Fibroblast of pulmonary artery (primary cell): ENCODE results near the gene MVD.

ENCODE experiments used
- DNase-seq: peaks from one replicate; pipeline ENCODE4 v3.0.0-alpha.2; 2010; ENCODE audit warnings: low read depth
- H3K4me3 ChIP-seq: replicated peaks from 2 replicates; pipeline ENCODE4 v1.5.1; 2011; ENCODE audit warnings: low read depth, mild to moderate bottlenecking, control low read depth, low read length, moderate library complexity
- TF ChIP-seq, protein P1 (sequence below): IDR thresholded peaks from 2 replicates; pipeline ENCODE4 v1.5.1; 2011; ENCODE audit warnings: mild to moderate bottlenecking, control low read depth, low read length, inconsistent platforms; ENCODE audit errors: missing control alignments

The MVD gene

DNA sequence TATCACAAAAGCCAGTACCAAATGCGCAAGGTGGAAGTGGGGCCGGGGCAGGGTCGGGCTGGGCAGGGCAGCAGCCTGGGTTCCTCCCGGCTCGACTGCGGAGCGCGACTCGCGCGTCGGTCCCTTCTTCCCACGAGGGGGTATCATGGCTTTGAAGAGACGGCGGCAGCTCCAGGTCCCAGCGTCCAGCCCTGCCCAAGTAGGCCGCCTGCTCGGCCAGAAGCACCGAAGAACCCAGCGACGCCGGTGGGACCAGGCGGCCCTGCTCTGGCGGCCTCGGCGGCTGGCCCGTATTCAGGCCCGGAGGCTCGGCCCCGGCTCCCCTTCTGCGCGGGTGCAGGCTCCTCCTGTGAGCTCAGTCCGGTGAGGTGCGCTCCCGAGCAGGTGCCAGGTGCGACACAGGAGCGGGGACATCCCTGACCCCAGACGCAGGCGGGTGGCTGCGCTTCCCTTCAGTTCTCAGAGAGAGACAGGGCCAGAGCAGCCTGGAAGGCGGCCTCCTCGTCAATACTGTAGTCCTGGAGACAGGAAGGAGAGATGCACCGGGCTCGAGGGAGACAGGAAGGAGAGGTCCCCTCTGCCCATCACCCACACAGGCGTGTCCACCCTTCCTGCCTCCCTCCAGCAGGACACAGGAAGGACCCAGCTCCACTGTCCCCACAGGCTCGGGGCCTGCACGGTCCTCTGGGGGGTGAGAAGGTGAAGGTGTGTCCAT is 34.4 kb upstream of the MVD start:
- no peak for DNase-seq
- H3K4me3 ChIP-seq: no peak overlapping the region
- TF ChIP-seq, protein P1, sequence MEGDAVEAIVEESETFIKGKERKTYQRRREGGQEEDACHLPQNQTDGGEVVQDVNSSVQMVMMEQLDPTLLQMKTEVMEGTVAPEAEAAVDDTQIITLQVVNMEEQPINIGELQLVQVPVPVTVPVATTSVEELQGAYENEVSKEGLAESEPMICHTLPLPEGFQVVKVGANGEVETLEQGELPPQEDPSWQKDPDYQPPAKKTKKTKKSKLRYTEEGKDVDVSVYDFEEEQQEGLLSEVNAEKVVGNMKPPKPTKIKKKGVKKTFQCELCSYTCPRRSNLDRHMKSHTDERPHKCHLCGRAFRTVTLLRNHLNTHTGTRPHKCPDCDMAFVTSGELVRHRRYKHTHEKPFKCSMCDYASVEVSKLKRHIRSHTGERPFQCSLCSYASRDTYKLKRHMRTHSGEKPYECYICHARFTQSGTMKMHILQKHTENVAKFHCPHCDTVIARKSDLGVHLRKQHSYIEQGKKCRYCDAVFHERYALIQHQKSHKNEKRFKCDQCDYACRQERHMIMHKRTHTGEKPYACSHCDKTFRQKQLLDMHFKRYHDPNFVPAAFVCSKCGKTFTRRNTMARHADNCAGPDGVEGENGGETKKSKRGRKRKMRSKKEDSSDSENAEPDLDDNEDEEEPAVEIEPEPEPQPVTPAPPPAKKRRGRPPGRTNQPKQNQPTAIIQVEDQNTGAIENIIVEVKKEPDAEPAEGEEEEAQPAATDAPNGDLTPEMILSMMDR: no peak

DNA sequence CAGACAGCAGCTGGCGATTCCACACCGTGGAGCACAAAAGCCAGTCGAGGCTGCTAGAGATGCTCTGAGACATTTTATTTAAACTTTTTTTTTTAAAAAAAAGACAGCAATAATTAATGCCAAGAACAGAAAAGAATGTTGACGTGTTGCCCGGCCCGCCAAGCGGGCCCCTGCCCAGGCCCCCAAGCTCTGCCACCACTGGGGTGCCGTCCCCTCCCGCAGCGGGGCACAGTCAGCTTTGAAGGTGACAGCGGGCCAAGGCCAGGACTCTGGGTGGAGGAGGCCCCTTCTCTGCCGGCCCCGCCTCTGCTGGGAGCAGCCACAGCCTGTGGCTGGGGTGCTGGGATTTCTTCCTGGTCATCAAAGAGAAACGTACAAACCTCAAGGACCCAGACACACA is 33.5 kb upstream of the MVD start:
- TF ChIP-seq, protein P1: no peak
- no peak overlapping the region for H3K4me3 ChIP-seq
- DNase-seq: no peak

DNA sequence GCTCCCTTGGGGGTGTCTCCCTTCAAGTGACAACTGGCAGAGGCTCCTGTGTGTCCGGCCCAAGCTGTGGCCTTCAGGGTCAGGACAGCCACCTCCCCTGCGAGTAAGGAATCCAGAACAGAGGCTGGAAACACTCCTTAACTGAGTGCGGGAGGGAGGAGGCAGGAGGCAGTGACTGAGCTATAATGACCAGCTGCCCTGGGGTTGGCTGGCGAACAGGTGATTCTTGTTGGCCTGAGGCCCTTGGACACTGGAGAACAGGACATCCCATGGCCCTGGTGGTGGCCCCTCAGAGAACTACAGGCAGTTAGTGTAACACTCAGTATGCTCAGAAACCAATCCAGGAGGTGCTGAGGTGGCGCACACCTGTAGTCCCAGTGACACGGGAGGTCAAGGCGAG is 32.9 kb upstream of the MVD start:
- no peak for DNase-seq
- H3K4me3 ChIP-seq: no peak overlapping the region
- TF ChIP-seq, protein P1: no peak

DNA sequence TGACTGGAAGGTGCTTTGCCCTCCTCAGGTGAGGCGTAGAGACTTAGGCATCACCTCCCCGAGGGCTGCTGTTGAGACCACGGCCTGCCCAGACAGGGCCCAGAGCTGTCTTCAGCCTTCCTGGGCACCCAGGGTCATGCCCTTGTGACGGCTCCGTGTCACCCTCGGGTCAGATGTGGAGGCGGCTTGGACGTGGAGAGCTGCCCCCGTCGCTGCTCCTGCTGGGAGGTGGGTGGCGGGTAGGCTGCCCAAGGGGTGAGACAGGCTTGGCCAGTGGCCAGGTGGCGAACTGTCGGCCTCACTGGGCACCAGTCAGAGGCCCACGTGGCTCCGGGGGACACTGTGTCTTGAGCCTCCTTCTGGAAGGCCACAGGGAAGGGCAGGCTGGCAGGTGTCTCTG is 32.3 kb upstream of the MVD start:
- DNase-seq: no peak
- TF ChIP-seq, protein P1: no peak
- no peak overlapping the region for H3K4me3 ChIP-seq

DNA sequence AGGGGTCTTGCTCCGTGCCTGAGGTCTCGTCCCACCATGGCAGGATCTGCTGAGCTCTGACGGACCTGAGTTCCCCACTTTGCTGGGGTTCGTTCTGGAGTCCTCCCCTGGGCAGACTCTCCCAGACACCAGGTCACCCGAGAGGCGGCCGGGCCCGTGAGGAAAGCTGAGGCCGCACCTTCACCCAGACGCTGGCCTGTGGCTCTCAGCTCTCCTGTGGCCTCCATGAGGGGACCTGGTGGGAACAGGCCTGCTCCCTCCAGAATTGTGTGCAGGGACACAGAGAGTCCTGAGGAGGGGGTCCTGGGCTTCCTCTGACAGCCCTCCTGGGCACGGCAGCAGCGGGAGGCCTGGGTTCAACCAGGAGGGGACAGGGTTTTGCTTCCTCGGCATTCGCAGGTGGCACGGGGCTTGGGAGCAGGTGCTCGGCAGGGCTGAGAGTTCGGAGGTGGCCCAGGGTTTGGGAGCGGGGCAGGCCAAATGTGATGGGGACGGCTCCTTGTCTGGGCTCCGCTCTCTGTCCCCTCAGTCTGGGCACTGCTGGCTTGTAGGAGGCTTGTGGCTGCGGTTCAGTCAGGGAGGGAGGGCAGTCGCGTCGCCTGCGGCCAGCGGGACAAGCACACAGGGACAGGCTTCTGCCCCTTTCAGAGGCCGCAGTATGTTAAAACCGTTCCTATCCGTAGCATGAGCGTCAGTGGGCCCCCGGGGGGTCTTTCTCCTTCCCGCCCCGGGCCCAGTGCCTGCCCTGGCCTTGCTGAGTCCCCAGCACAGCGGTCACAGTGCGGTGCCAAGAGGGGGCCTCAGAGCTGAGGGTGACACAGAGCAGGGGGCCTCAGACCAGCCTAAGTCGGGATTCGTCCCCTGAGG is 31.6 kb upstream of the MVD start:
- DNase-seq: no peak
- TF ChIP-seq, protein P1: no peak
- H3K4me3 ChIP-seq: no peak overlapping the region

DNA sequence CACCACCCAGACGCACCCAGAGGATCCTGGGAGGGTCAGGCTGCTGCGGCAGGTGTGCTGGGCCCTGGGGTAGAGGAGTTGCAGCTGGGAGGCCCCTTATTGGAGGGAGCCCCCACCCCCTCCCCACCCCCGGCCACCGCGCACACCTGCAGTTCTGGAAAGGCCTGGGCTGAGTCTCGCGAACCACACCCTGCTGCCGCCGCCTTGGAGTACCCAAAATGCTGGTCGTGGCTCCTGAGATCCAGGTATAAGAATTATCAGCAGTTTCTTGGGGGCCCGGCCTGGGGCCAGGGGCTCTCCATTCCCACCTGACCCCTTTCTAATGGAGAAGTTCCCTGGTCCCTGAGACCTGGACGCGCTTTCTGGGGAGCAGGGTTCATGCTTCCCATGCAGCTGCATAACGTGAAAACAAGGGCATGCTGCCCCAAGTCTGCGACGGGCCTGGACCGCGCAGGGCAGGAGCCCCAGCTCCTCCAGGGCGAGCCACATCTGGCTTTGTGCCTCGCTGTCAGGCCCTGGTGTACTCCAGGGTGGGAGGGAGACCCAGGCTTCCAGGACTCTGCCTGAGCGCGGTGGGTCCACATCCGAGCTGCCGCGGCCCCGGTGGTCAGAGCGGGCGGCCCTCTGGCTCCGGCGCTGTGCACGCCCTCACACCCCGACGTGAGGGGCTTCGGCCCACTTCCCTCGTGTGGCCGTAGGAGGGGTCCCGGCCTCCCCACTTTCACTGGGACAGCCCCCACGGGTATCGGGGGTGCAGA is 30.7 kb upstream of the MVD start:
- DNase-seq: no peak
- TF ChIP-seq, protein P1: no peak
- H3K4me3 ChIP-seq: no peak overlapping the region
